Mucosa of descending colon (tissue), 3 donors: Measurements from ENCODE around the gene SDK1. TPM values are rescaled to one million over a fixed set of nuclear protein-coding genes. Genes with fewer than 3 reads are reported as not detected.

Experiments
- ATAC-seq: fragments of 200-7000 bp; cut with Tn5 transposase; one replicate; pipeline ENCODE4 v1.9.1; 2020; ENCODE audit warnings: mild to moderate bottlenecking, moderate library complexity
- DNase-seq, 3 donors: peaks; one replicate each; pipeline ENCODE4 v3.0.0-alpha.2; 2020
- H3K36me3 ChIP-seq: fragments of 200-600 bp; one replicate; pipeline ENCODE4 v1.8.0; 2021; ENCODE audit warnings: low read depth, mild to moderate bottlenecking
- H3K4me1 ChIP-seq: fragments of 200-600 bp; one replicate; pipeline ENCODE4 v1.8.0; 2021; ENCODE audit warnings: low read depth, mild to moderate bottlenecking
- H3K4me3 ChIP-seq: fragments of 200-600 bp; one replicate; pipeline ENCODE4 v1.8.0; 2021; ENCODE audit warnings: mild to moderate bottlenecking
- H3K9me3 ChIP-seq: fragments of 200-600 bp; one replicate; pipeline ENCODE4 v1.8.0; 2021; ENCODE audit warnings: mild to moderate bottlenecking
- CTCF ChIP-seq: fragments of 200-600 bp; IDR thresholded peaks from one replicate; pipeline ENCODE4 v1.8.0; 2022; ENCODE audit warnings: antibody characterized with exemption, mild to moderate bottlenecking
- intact Hi-C, 2 donors: fragments of 100-400 bp; cut with DNase I in 1 of 2; cut with micrococcal nuclease in 1 of 2; formaldehyde crosslinking; loops; one replicate each; pipeline versions ENCODE4 v1.11.0 to v1.11.1; 2022; cut with DNase I, micrococcal nuclease
- total RNA-seq, 3 donors: library from RNA; stranded (reverse); fragmentation: NEBNext Ultra II Directional in 2 of 3; extraction: Animal tissue kit (Norgen Biotek cat#: 25700) in 2 of 3; gene quantifications; one replicate each; pipeline versions ENCODE4 v1.2.1 to v1.2.4, GENCODE V29; 2021 to 2023
- donor health status: DM: no; HTN: no; CAD: no; lungs with moderate emphysema.
- donor health status: DM: no; HTN: no; CAD: no.
- donor health status: DM: no; HTN: yes; CAD: no.

SDK1 gene
- total RNA-seq, 3 donors from 2014 or later = 2.7 to 20.2 (median 4.2) TPM

- Histone ChIP-seq H3K36me3 (no peaks in the 10 kb centered on the region), H3K9me3 (no peaks in the 10 kb centered on the region), H3K4me3 (no peak overlapping the region), H3K4me1 (no peaks in the 10 kb centered on the region)
- no peak for TF ChIP-seq CTCF
- ATAC-seq = no peak
- intact Hi-C loops = no loop called here
- DNase-seq = no peak
Observed at GRCh38 chr7:3598854-3599253, 297.8 kb downstream of the SDK1 start.

- ATAC-seq (no peak), DNase-seq (no peak)
- Histone ChIP-seq H3K4me1 (no peaks in the 10 kb centered on the region), H3K4me3 (no peak overlapping the region), H3K9me3 (no peaks in the 10 kb centered on the region), H3K36me3 (no peaks in the 10 kb centered on the region)
- no peak for TF ChIP-seq CTCF
- intact Hi-C loops = no loop called here
Observed at GRCh38 chr7:3605222-3605621, 304.2 kb downstream of the SDK1 start.

- Histone ChIP-seq H3K4me3 (no peak overlapping the region), H3K4me1 (no peaks in the 10 kb centered on the region), H3K9me3 (no peaks in the 10 kb centered on the region), H3K36me3 (no peaks in the 10 kb centered on the region)
- no peak for ATAC-seq
- DNase-seq = no peak
- intact Hi-C loops = no loop called here
- TF ChIP-seq CTCF = no peak
Observed at GRCh38 chr7:3606436-3606835, 305.4 kb downstream of the SDK1 start.

GRCh38 chr7:3607847-3608246 lies 306.8 kb downstream of the SDK1 start:
- no peaks in the 10 kb centered on the region for H3K36me3 ChIP-seq
- ATAC-seq = no peak
- no peaks in the 10 kb centered on the region for H3K9me3 ChIP-seq
- no peaks in the 10 kb centered on the region for H3K4me1 ChIP-seq
- no peak for TF ChIP-seq CTCF
- intact Hi-C loops = no loop called here
- H3K4me3 ChIP-seq = no peak overlapping the region
- no peak for DNase-seq

- H3K9me3 ChIP-seq = no peaks in the 10 kb centered on the region
- no peak for TF ChIP-seq CTCF
- no peak overlapping the region for H3K4me3 ChIP-seq
- intact Hi-C loops = no loop called here
- ATAC-seq = no peak
- H3K36me3 ChIP-seq = no peaks in the 10 kb centered on the region
- H3K4me1 ChIP-seq = no peaks in the 10 kb centered on the region
- no peak for DNase-seq
Observed at GRCh38 chr7:3616306-3616705, 315.3 kb downstream of the SDK1 start.

DNA sequence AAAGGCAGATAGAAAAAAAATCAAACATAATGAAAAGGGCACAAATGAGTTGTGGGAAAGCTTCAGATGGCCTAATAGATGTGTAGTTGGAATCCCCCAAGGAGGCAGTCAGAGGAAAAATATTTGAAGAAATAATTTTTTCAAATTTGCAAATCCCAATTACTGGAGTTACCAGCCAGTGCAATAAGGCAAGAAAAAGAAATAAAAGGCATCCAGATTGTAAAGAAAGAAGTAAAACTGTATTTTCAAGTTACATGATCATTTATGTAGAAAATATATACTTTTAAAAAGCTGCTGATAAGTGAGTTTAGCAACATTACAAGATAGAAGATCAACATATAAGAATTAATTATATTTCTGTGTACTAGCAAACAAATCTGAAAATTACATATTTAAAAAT lies 329.0 kb downstream of the SDK1 start:
- Histone ChIP-seq H3K9me3 (peaks cover 5% of the 10 kb centered on the region), H3K4me1 (no peaks in the 10 kb centered on the region), H3K36me3 (no peaks in the 10 kb centered on the region), H3K4me3 (no peak overlapping the region)
- TF ChIP-seq CTCF = no peak
- intact Hi-C loops = no loop called here
- DNase-seq (no peak), ATAC-seq (no peak)
